PFSK-1 (cell line): ENCODE results near the gene AHDC1.

ENCODE experiments used
- FOXP2 ChIP-seq: optimal IDR thresholded peaks from 2 replicates; pipeline ENCODE3; 2011; ENCODE audit warnings: borderline replicate concordance, control low read depth, inconsistent platforms; ENCODE audit not compliant: insufficient read depth; ENCODE audit errors: extremely low read length, extremely low read depth
- POLR2AphosphoS5 ChIP-seq: IDR thresholded peaks from 2 replicates; pipeline ENCODE4 v1.6.1; 2012; ENCODE audit warnings: low read depth, mild to moderate bottlenecking, control low read depth, low read length, moderate library complexity
- REST ChIP-seq, 2 experiments: IDR thresholded peaks; 2 replicates each; pipeline versions ENCODE4 v1.6.1 to v1.8.0; 2011 to 2012; ENCODE audit warnings: low read depth in 2 of 2, low read length in 2 of 2, control low read depth in 1 of 2, inconsistent platforms in 1 of 2, mild to moderate bottlenecking in 1 of 2, moderate library complexity in 1 of 2; ENCODE audit not compliant: insufficient read depth in 1 of 2
- SIN3A ChIP-seq: IDR thresholded peaks from 2 replicates; pipeline ENCODE4 v1.6.1; 2012; ENCODE audit warnings: mild to moderate bottlenecking, low read length, moderate library complexity, borderline replicate concordance; ENCODE audit not compliant: insufficient read depth
- TAF1 ChIP-seq: IDR thresholded peaks from 2 replicates; pipeline ENCODE4 v1.6.1; 2012; ENCODE audit warnings: low read length, control low read depth, borderline replicate concordance; ENCODE audit not compliant: insufficient read depth

Gene AHDC1

GRCh38 chr1:27621051-27621920 lies 17.3 kb upstream of the AHDC1 start:
- TF ChIP-seq TAF1 = no peak
- no peak for TF ChIP-seq POLR2AphosphoS5
- TF ChIP-seq SIN3A = no peak
- TF ChIP-seq FOXP2 = no peak
- TF ChIP-seq REST (IDR thresholded peaks at IDR 0.05; ENCODE audit: insufficient read depth in 1 of 2, low read depth in 2 of 2, low read length in 2 of 2) = no peak

- no peak for TF ChIP-seq TAF1
- TF ChIP-seq SIN3A = no peak
- no peak for TF ChIP-seq POLR2AphosphoS5
- TF ChIP-seq REST (IDR thresholded peaks at IDR 0.05; ENCODE audit: insufficient read depth in 1 of 2, low read depth in 2 of 2, low read length in 2 of 2) = no peak
- no peak for TF ChIP-seq FOXP2
Measured at GRCh38 chr1:27618341-27619082, 14.6 kb upstream of the AHDC1 start.

- TF ChIP-seq FOXP2 (no peak), REST (IDR thresholded peaks at IDR 0.05; ENCODE audit: insufficient read depth in 1 of 2, low read depth in 2 of 2, low read length in 2 of 2) (no peak), SIN3A (no peak), TAF1 (no peak), POLR2AphosphoS5 (no peak)
Measured at GRCh38 chr1:27617420-27617819, 13.5 kb upstream of the AHDC1 start.

- TF ChIP-seq FOXP2 = no peak
- TF ChIP-seq TAF1 = no peak
- TF ChIP-seq SIN3A = no peak
- no peak for TF ChIP-seq POLR2AphosphoS5
- no peak for TF ChIP-seq REST (IDR thresholded peaks at IDR 0.05; ENCODE audit: insufficient read depth in 1 of 2, low read depth in 2 of 2, low read length in 2 of 2)
Measured at GRCh38 chr1:27616441-27616840, 12.5 kb upstream of the AHDC1 start.
